AML-193 (cell line): Measurements from ENCODE around the gene FAM229B.

Experiments
- DNase-seq, 2 experiments: peaks; one replicate each; lab custom pipeline; 2025; lab: John Stamatoyannopoulos, UW

Gene FAM229B

GRCh38 chr6:112144145-112144926 is 56.9 kb downstream of the FAM229B start:
- DNase-seq: no peak

- no peak for DNase-seq
These were observed 57.7 kb downstream of the FAM229B start for GRCh38 chr6:112145080-112145573.

GRCh38 chr6:112148103-112148502 is 60.7 kb downstream of the FAM229B start:
- no peak for DNase-seq

- no peak for DNase-seq
These were observed 61.8 kb downstream of the FAM229B start for GRCh38 chr6:112149236-112149635.

- no peak for DNase-seq
These were observed 62.4 kb downstream of the FAM229B start for GRCh38 chr6:112149719-112150263.

- DNase-seq: no peak
These were observed 63.0 kb downstream of the FAM229B start for GRCh38 chr6:112150363-112150762.
